Glutamatergic neuron (in vitro differentiated cells): ENCODE results near the gene SLIT3. TPM values are rescaled to one million over a fixed set of nuclear protein-coding genes. Genes with fewer than 3 reads are reported as not detected.

Source experiments
- DNase-seq: peaks from one replicate; pipeline ENCODE4 v3.0.0; 2022
- H3K27ac Mint-ChIP-seq: one replicate; pipeline ENCODE4 v1.8.0; 2020; ENCODE audit warnings: mild to moderate bottlenecking, mixed read lengths, inconsistent platforms; ENCODE audit not compliant: unreplicated experiment
- H3K27me3 Mint-ChIP-seq: one replicate; pipeline ENCODE4 v1.8.0; 2020; ENCODE audit warnings: mild to moderate bottlenecking, moderate library complexity, mixed read lengths, inconsistent platforms; ENCODE audit not compliant: unreplicated experiment
- H3K36me3 Mint-ChIP-seq: one replicate; pipeline ENCODE4 v1.8.0; 2020; ENCODE audit warnings: mild to moderate bottlenecking, mixed read lengths, inconsistent platforms; ENCODE audit not compliant: unreplicated experiment
- H3K4me1 Mint-ChIP-seq: one replicate; pipeline ENCODE4 v1.8.0; 2020; ENCODE audit warnings: mild to moderate bottlenecking, low read depth, mixed read lengths, inconsistent platforms; ENCODE audit not compliant: unreplicated experiment
- H3K4me3 Mint-ChIP-seq: one replicate; pipeline ENCODE4 v1.8.0; 2020; ENCODE audit warnings: mild to moderate bottlenecking, mixed read lengths, inconsistent platforms; ENCODE audit not compliant: unreplicated experiment
- H3K9me3 Mint-ChIP-seq: one replicate; pipeline ENCODE4 v1.8.0; 2020; ENCODE audit warnings: mild to moderate bottlenecking, moderate library complexity, mixed read lengths, inconsistent platforms; ENCODE audit not compliant: unreplicated experiment
- total RNA-seq: library from RNA; stranded (reverse); fragmentation: NEBNext Ultra II Directional; extraction: Animal tissue kit (Norgen Biotek cat#: 25700); gene quantifications from one replicate; pipeline ENCODE4 v1.2.1, GENCODE V29; 2021; ENCODE audit not compliant: unreplicated experiment
- TF ChIP-seq, protein P1 (sequence below): fragments of 200-600 bp; sonication (generic); IDR thresholded peaks from one replicate; pipeline ENCODE4 v1.5.0; 2021; ENCODE audit not compliant: partially characterized antibody, unreplicated experiment

SLIT3 gene
- total RNA-seq, 1 donor from 2014 or later = 11.5 TPM

DNA sequence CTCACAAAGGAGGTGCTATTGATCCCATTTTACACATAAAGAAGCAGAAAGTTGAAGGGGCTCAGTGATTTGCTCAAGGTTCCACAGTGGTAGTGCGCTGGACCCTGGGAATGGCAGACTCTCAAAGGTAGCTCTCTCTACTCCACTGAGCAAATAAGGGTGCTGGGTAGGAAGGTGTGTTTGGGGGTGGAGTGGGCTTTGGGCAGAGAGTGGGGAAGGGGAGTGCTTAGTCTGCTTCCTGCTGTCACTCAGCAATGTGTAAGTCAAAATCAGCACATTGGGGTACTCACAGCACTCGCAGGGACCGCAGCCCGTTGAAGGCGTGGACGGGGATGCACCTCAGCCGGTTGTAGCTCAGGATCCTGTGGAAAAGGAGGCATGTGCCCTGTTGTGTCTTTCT is 579.0 kb downstream of the SLIT3 start:
- no peak overlapping the region for H3K4me3 Mint-ChIP-seq
- no peak for DNase-seq
- no peaks in the 10 kb centered on the region for H3K27me3 Mint-ChIP-seq
- H3K9me3 Mint-ChIP-seq = peaks cover 2% of the 10 kb centered on the region
- TF ChIP-seq, protein P1, sequence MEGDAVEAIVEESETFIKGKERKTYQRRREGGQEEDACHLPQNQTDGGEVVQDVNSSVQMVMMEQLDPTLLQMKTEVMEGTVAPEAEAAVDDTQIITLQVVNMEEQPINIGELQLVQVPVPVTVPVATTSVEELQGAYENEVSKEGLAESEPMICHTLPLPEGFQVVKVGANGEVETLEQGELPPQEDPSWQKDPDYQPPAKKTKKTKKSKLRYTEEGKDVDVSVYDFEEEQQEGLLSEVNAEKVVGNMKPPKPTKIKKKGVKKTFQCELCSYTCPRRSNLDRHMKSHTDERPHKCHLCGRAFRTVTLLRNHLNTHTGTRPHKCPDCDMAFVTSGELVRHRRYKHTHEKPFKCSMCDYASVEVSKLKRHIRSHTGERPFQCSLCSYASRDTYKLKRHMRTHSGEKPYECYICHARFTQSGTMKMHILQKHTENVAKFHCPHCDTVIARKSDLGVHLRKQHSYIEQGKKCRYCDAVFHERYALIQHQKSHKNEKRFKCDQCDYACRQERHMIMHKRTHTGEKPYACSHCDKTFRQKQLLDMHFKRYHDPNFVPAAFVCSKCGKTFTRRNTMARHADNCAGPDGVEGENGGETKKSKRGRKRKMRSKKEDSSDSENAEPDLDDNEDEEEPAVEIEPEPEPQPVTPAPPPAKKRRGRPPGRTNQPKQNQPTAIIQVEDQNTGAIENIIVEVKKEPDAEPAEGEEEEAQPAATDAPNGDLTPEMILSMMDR = no peak
- H3K4me1 Mint-ChIP-seq = peaks cover 4% of the 10 kb centered on the region
- H3K27ac Mint-ChIP-seq = no peak overlapping the region
- peaks cover under 1% of the 10 kb centered on the region for H3K36me3 Mint-ChIP-seq

DNA sequence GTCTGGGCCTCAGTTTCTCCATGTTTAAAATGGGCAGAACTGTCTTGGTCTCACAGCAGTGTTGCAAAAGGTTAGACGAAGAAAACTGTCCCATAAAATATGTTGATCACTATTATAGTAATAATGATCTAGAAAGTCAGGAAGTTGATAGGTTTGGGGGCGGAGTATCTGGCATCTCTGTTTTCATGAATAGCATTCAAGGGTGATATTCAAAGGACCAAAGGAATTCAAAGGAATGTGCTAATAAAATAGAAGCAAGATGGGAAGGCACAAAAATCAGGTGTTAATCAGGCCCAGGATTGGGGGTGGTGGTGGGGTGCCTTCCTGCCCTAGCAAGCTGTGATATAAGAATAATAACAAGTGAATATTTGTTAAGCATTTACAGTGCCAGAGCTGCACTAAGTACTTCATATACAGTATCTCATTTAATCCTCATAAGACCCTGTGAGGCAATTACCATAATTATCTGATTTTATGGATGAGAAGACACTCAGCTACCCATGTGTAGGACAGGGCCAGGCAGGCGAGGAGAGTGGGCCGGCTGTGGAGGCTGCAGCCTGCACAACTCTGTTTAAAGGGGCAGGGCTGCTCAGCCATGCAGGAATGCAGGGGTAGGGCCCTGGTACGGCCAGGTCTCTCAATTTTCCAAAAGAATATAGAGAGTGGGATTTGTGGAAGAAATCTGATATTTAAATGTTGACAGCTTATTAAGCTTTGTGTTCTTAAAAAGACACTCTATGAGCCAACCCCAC is 579.8 kb downstream of the SLIT3 start:
- DNase-seq = no peak
- TF ChIP-seq, protein P1 = no peak
- peaks cover 4% of the 10 kb centered on the region for H3K4me1 Mint-ChIP-seq
- peaks cover 2% of the 10 kb centered on the region for H3K9me3 Mint-ChIP-seq
- H3K36me3 Mint-ChIP-seq = no peaks in the 10 kb centered on the region
- no peak overlapping the region for H3K4me3 Mint-ChIP-seq
- H3K27me3 Mint-ChIP-seq = no peaks in the 10 kb centered on the region
- no peak overlapping the region for H3K27ac Mint-ChIP-seq

DNA sequence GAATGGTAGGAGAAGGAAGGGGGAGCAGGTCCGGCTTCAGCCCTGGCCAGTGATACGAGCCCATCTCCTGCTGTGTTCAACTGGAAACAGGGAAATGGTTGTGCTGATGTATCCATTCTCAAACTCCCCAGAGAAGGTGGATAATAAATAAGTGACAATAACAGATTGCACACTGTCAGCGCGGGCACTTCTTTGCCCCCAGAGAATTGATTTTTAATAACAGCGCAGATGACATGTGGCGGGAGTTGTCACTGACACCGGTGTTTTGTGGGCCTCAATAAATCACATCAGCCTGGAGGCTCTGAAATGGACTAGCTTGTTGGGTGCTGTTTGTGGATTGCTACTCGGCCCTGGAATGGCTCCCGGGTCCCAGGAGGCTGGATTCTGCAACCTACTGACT is 580.4 kb downstream of the SLIT3 start:
- Mint-ChIP-seq H3K27ac (no peak overlapping the region), H3K4me1 (peaks cover 4% of the 10 kb centered on the region), H3K4me3 (no peak overlapping the region), H3K9me3 (peaks cover 2% of the 10 kb centered on the region), H3K27me3 (no peaks in the 10 kb centered on the region), H3K36me3 (no peaks in the 10 kb centered on the region)
- TF ChIP-seq, protein P1 = no peak
- DNase-seq = no peak

DNA sequence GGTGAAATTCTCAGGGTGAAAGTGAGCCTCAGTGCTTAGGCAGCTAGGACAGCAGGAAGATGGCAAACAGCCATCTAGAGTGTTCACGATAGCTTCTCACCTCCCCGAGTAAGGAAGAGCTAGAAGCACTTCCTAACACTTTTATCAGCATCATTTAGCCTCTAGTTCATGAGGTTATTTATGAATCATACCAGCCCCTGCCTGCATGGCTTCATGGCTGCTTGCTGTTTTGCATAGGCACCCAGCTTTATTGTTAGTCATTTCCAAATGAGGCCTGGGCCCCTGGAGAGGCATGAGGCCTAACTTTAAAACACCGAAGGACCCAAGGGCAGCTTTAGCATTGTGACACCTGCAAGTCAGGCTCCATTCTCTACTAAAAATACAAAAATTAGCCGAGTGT is 586.9 kb downstream of the SLIT3 start:
- no peak for DNase-seq
- TF ChIP-seq, protein P1 = no peak
- Mint-ChIP-seq H3K27ac (no peak overlapping the region), H3K27me3 (peaks cover 3% of the 10 kb centered on the region), H3K9me3 (peaks cover 2% of the 10 kb centered on the region), H3K36me3 (peaks cover 3% of the 10 kb centered on the region), H3K4me3 (no peak overlapping the region), H3K4me1 (peaks cover 7% of the 10 kb centered on the region)

DNA sequence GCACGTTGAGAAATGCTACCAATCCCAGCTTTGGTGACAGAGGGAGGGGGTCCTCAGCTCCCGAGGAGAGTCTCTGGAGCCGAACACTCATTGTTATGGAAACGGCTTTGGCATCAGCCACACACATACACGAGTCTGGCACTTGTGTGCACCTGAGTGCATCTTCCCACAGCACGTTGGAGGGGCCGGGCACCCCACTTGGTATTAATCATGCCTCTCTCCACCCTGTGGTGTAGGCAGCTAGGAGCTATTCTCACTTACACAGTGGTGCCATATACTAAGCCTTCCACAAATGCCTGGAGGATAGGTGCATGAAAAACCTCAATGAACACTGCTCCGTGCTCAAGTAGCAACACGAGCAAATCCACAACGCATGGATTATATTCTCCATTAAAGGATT is 587.9 kb downstream of the SLIT3 start:
- DNase-seq = no peak
- Mint-ChIP-seq H3K4me1 (peaks cover 8% of the 10 kb centered on the region), H3K27me3 (peaks cover 3% of the 10 kb centered on the region), H3K4me3 (no peak overlapping the region), H3K36me3 (peaks cover 3% of the 10 kb centered on the region), H3K9me3 (peaks cover 2% of the 10 kb centered on the region), H3K27ac (no peak overlapping the region)
- TF ChIP-seq, protein P1 = no peak
